ENCODE data around the gene MYADM.

The MYADM gene

DNA sequence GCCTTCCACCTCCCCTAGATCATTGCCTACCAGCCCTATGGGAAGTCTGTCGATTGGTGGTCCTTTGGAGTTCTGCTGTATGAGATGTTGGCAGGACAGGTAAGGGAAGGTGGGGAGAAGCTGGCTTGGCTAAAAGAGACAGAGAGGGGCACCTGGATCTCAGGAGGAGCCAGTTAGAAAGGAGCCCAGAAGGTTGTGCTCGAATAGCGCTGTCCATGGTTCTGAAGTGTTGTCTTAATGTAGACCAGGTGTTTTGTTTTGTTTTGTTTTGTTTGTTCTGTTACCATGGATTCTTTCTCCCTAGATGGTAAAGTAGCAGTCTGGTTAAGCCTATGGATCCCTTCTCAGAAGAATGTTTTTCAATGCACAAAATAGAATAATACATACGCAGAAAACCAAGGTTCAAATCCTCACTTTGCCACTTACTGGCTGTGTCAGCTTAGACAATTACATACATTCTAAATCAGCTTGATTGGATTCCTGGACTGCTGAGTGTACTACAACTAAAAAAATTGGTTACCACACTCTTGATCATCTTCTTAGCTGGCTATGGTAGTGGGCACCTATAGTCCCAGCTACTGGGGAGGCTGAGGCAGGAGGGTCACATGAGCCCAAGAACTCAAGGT, 35.5 kb downstream of the MYADM start:
- H3K4me3 ChIP-seq (ENCODE audit: low read depth, low read length) = no peak overlapping the region
- TF ChIP-seq, protein P1, sequence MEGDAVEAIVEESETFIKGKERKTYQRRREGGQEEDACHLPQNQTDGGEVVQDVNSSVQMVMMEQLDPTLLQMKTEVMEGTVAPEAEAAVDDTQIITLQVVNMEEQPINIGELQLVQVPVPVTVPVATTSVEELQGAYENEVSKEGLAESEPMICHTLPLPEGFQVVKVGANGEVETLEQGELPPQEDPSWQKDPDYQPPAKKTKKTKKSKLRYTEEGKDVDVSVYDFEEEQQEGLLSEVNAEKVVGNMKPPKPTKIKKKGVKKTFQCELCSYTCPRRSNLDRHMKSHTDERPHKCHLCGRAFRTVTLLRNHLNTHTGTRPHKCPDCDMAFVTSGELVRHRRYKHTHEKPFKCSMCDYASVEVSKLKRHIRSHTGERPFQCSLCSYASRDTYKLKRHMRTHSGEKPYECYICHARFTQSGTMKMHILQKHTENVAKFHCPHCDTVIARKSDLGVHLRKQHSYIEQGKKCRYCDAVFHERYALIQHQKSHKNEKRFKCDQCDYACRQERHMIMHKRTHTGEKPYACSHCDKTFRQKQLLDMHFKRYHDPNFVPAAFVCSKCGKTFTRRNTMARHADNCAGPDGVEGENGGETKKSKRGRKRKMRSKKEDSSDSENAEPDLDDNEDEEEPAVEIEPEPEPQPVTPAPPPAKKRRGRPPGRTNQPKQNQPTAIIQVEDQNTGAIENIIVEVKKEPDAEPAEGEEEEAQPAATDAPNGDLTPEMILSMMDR (IDR thresholded peaks at IDR 0.05; ENCODE audit: borderline replicate concordance, insufficient read depth, low read depth, low read length) = no peak

DNA sequence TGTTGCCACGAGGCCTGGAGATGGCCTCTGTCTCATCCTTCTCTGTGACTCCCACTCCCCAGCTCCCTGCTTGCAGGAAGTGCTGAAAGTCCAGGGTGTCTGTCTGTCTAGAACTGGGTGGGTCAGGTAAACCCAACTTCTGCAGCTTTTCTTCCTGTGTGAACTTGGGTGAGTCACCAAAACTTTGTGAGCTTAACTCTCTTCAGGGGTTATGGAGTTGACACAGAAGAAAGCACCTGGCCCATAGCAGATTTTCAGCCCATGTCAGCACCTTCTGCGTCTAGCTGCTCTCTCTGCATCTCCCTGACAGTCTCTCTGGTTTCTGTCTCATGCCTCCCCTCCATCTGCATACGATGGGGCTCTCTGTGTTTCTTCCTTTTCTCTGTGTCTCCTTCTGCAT, 37.2 kb downstream of the MYADM start:
- no peak overlapping the region for H3K4me3 ChIP-seq (ENCODE audit: low read depth, low read length)
- TF ChIP-seq, protein P1 (IDR thresholded peaks at IDR 0.05; ENCODE audit: borderline replicate concordance, insufficient read depth, low read depth, low read length) = no peak

DNA sequence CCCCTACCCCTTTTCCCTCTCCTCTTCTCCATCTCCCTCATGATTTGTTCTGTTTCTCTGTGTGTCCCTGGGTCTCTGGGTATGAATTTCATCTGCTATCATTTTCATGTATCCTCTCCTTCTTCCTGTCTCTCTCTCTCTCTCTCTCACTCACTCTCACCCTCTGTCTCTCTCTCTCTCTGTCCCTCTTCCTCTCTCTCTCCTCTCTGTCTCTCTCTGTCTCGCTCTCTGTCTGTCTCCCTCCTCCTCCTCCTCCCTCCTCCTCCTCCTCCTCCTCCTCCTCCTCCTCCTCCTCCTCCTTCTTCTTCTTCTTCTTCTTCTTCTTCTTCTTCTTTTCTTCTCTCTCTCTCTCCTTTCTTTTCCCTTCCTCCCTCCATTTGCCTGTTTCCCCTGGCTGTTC, 38.1 kb downstream of the MYADM start:
- no peak overlapping the region for H3K4me3 ChIP-seq (ENCODE audit: low read depth, low read length)
- TF ChIP-seq, protein P1 (IDR thresholded peaks at IDR 0.05; ENCODE audit: borderline replicate concordance, insufficient read depth, low read depth, low read length) = no peak

DNA sequence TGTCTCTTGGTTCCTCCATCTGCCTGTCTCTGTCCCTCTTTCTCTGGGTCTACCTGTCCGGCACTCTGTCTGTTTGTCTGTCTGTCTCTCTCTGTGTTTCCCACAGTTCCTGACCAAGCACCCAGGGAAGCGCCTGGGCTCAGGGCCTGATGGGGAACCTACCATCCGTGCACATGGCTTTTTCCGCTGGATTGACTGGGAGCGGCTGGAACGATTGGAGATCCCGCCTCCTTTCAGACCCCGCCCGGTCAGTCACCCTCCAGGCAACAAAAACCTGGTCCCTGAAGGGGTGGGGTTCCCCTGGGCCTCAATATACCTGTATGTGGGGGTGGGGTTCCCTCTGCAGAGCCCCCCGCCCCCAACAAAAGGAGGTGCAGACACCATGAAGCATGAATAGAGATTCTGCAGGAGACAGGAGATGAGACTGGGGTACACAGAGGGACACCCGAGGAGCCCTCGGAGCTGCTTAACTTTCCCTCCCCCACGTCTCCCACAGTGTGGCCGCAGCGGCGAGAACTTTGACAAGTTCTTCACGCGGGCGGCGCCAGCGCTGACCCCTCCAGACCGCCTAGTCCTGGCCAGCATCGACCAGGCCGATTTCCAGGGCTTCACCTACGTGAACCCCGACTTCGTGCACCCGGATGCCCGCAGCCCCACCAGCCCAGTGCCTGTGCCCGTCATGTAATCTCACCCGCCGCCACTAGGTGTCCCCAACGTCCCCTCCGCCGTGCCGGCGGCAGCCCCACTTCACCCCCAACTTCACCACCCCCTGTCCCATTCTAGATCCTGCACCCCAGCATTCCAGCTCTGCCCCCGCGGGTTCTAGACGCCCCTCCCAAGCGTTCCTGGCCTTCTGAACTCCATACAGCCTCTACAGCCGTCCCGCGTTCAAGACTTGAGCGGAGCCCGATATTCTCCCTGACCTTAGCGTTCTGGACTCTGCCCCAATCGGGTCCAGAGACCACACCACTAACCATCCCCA, 38.8 kb downstream of the MYADM start:
- H3K4me3 ChIP-seq (ENCODE audit: low read depth, low read length) = no peak overlapping the region
- TF ChIP-seq, protein P1 (IDR thresholded peaks at IDR 0.05; ENCODE audit: borderline replicate concordance, insufficient read depth, low read depth, low read length) = peak; percentile 74

DNA sequence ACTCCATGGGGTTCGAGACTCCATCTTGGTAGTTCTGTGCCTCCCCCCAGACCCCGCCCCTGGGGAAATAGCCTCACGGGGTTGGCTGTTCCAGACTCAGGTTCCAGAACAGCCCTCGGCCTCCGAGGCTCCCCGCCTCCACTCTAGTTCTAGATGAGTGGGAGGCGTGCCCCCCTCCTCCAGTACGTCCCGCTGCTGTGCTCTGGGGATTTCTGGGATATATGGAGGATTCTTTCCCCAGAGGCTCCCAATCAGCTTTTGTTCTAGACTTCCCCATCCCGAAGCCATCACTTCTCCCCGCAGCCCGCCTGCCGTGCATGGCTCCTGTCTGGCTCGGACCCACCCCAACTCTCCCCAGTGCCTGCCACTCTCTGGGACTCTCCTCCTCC, 39.5 kb downstream of the MYADM start:
- TF ChIP-seq, protein P1 (IDR thresholded peaks at IDR 0.05; ENCODE audit: borderline replicate concordance, insufficient read depth, low read depth, low read length) = no peak
- H3K4me3 ChIP-seq (ENCODE audit: low read depth, low read length) = no peak overlapping the region

DNA sequence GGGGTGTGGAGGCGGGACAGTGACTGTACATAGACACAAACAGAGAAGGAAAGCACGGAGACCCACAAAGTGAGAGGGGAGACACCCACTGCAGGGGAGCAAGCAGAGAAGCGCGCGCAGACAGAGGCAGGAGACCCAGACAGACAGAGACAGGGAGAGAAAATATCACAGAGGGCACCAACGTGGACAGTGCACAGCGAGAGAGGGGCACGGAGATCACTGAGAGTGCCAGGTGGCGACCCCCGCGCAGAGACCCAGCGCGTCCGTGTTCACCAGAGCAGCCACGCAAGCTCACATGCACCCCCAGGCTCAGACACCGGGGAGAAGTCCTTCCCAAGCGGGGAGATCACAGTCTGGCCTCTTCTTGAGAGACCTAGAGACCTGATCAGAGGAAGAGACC, 40.0 kb downstream of the MYADM start:
- TF ChIP-seq, protein P1 (IDR thresholded peaks at IDR 0.05; ENCODE audit: borderline replicate concordance, insufficient read depth, low read depth, low read length) = no peak
- H3K4me3 ChIP-seq (ENCODE audit: low read depth, low read length) = no peak overlapping the region

Data from GM12875 (cell line).